ENCODE results near the gene PPAN.

PPAN gene

GRCh38 chr19:10112037-10112761 lies 6.0 kb downstream of the PPAN start:
- no peak for TF ChIP-seq CTCF (IDR thresholded peaks at IDR 0.05; ENCODE audit: control extremely low read depth, extremely low read depth, low read depth, missing control alignments)
- ChIA-PET POLR2A (interaction anchor here (0.7 to 1.9 kb wide), 2 partner anchors 16 to 158 kb away, joined by 3 to 5 read pairs; no protein-coding TSS in a partner anchor), CTCF (interaction anchor here (0.9 to 11.7 kb wide), 10 partner anchors 11 to 182 kb away, joined by 3 to 163 read pairs (median 6); partner anchors contain the start of gene ANGPTL6)
- no peak for DNase-seq (ENCODE audit: extremely low spot score)

GRCh38 chr19:10112895-10113591 lies 6.9 kb downstream of the PPAN start:
- peak; percentile 59 for DNase-seq (ENCODE audit: extremely low spot score)
- TF ChIP-seq CTCF (IDR thresholded peaks at IDR 0.05; ENCODE audit: control extremely low read depth, extremely low read depth, low read depth, missing control alignments) = peak; percentile 81
- ChIA-PET POLR2A (interaction anchor here (0.7 to 1.9 kb wide), 3 partner anchors 14 to 120 kb away, joined by 3 to 10 read pairs (median 5); no protein-coding TSS in a partner anchor), CTCF (interaction anchor here (0.5 to 11.7 kb wide), 16 partner anchors 10 to 184 kb away, joined by 3 to 163 read pairs (median 5); partner anchors contain the start of gene ANGPTL6)

GRCh38 chr19:10113592-10113963 lies 7.4 kb downstream of the PPAN start:
- CTCF ChIA-PET = interaction anchor here (0.5 to 11.7 kb wide), 16 partner anchors 9 to 185 kb away, joined by 3 to 163 read pairs (median 5); partner anchors contain the start of gene ANGPTL6

GRCh38 chr19:10113964-10114650 lies 7.9 kb downstream of the PPAN start:
- ChIA-PET CTCF (interaction anchor here (1.0 to 11.7 kb wide), 11 partner anchors 14 to 183 kb away, joined by 3 to 163 read pairs (median 6); partner anchors contain the start of gene ANGPTL6), POLR2A (interaction anchor here (0.6 to 1.9 kb wide), 6 partner anchors 8 to 314 kb away, joined by 3 to 10 read pairs (median 5); partner anchors contain the start of gene PPAN)
- no peak for DNase-seq (ENCODE audit: extremely low spot score)
- no peak for TF ChIP-seq CTCF (IDR thresholded peaks at IDR 0.05; ENCODE audit: control extremely low read depth, extremely low read depth, low read depth, missing control alignments)

More at GRCh38 chr19:10113592-10113963, 7.4 kb downstream of the PPAN start:
- TF ChIP-seq CTCF (IDR thresholded peaks at IDR 0.05; ENCODE audit: control extremely low read depth, extremely low read depth, low read depth, missing control alignments) = no peak
- POLR2A ChIA-PET = interaction anchor here (0.6 to 1.9 kb wide), 4 partner anchors 12 to 119 kb away, joined by 3 to 10 read pairs (median 4); no protein-coding TSS in a partner anchor
- DNase-seq (ENCODE audit: extremely low spot score) = no peak

GRCh38 chr19:10114651-10115391 lies 8.7 kb downstream of the PPAN start:
- POLR2A ChIA-PET = interaction anchor here (0.6 to 1.9 kb wide), 3 partner anchors 9 to 314 kb away, joined by 5 to 10 read pairs (median 8); partner anchors contain the start of gene PPAN
- CTCF ChIA-PET = interaction anchor here (1.1 to 11.7 kb wide), 5 partner anchors 15 to 184 kb away, joined by 3 to 163 read pairs (median 8); partner anchors contain the start of gene ANGPTL6
- no peak for DNase-seq (ENCODE audit: extremely low spot score)
- TF ChIP-seq CTCF (IDR thresholded peaks at IDR 0.05; ENCODE audit: control extremely low read depth, extremely low read depth, low read depth, missing control alignments) = no peak

Data from GM10248 (cell line).